OCI-M2 (cell line): Measurements from ENCODE around the gene EPM2A.

Source experiments
- DNase-seq: peaks from one replicate; lab custom pipeline; 2025; ENCODE audit not compliant: unreplicated experiment; lab: John Stamatoyannopoulos, UW

The EPM2A gene

GRCh38 chr6:145608850-145609249 lies 126.5 kb downstream of the EPM2A start:
- no peak for DNase-seq

- no peak for DNase-seq
Observed at GRCh38 chr6:145603991-145604390, 131.3 kb downstream of the EPM2A start.

DNA sequence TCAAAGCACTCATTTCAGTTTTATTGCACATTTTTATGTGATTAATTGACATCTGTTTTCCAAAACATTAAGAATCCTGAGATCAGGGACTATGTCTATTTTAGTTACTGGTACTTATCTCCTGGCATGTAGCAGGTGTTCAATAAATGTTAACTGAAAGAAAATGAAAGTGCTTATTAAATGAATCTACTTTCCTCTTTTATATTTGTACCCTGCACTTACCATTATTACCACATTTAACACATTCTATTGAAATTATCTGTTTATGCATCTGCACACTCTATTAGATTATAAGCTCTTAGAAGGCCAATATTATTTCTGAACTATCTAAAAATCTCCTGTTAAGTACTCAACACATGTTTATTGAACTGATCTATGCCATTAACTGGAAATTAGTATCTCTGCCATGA lies 131.9 kb downstream of the EPM2A start:
- no peak for DNase-seq

- DNase-seq, result no peak
Observed at GRCh38 chr6:145602726-145603326, 132.5 kb downstream of the EPM2A start.

GRCh38 chr6:145601397-145601796 lies 133.9 kb downstream of the EPM2A start:
- no peak for DNase-seq

- DNase-seq, result no peak
Observed at GRCh38 chr6:145600299-145600698, 135.0 kb downstream of the EPM2A start.

DNA sequence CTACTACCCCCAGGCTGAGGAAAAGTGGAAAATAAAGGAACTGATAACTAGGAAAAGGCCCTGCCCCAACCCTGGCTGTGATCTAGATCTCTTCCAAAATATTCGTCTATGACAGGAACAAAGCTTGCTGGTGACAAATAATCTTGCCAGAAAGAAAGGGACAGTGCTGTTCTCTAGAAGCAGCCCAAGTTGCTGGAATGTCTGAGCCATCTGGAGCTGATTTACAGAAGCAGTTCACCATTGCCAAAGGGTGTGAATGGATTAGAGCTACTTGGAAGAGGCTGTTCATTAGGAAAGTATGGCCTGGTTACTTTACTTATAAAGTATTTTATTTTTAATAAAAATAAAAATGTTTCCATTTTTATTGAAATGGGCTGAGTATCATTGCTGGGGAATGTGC lies 146.3 kb downstream of the EPM2A start:
- DNase-seq, result no peak

- DNase-seq, result no peak
Observed at GRCh38 chr6:145587334-145587733, 148.0 kb downstream of the EPM2A start.

- no peak for DNase-seq
Observed at GRCh38 chr6:145583753-145584152, 151.6 kb downstream of the EPM2A start.
